ENCODE data around the gene PFKFB2.

DNA sequence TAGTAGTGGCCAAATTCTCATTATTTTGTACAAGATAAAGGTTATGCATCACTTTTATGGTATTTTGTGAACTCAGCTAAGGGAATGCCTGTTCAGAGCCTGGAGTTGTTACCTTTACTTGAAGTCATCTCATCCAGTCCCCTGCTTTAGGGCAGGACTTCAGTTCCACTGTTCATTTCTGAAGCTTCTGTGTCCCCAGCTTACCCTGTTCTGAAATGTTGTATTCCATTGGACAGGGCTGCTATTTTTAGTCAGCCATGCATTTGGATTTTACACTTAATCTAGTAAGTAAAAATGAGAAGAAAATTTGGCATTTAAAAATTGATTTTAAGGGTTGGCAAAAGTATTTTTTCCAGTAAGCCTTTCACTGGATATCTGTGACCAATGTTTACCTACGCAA lies 23.9 kb downstream of the PFKFB2 start:
- TF ChIP-seq POLR2A (IDR thresholded peaks at IDR 0.05) = no peak
- TF ChIP-seq, protein P1, sequence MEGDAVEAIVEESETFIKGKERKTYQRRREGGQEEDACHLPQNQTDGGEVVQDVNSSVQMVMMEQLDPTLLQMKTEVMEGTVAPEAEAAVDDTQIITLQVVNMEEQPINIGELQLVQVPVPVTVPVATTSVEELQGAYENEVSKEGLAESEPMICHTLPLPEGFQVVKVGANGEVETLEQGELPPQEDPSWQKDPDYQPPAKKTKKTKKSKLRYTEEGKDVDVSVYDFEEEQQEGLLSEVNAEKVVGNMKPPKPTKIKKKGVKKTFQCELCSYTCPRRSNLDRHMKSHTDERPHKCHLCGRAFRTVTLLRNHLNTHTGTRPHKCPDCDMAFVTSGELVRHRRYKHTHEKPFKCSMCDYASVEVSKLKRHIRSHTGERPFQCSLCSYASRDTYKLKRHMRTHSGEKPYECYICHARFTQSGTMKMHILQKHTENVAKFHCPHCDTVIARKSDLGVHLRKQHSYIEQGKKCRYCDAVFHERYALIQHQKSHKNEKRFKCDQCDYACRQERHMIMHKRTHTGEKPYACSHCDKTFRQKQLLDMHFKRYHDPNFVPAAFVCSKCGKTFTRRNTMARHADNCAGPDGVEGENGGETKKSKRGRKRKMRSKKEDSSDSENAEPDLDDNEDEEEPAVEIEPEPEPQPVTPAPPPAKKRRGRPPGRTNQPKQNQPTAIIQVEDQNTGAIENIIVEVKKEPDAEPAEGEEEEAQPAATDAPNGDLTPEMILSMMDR (IDR thresholded peaks at IDR 0.05) = no peak
